Vagina (tissue), 2 donors: Measurements from ENCODE around the gene HMGXB3.

ENCODE experiments used
- CTCF ChIP-seq, 3 experiments: fragments of 450-650 bp in 2 of 3; fragments of 200-600 bp in 1 of 3; sonication (generic) in 1 of 3; IDR thresholded peaks; one replicate each; pipeline ENCODE4 v1.5.1; 2017 to 2019; ENCODE audit warnings: antibody characterized with exemption in 3 of 3, mild to moderate bottlenecking in 2 of 3, moderate library complexity in 2 of 3
- POLR2A ChIP-seq, 2 donors: fragments of 450-650 bp; IDR thresholded peaks; one replicate each; pipeline ENCODE4 v1.6.1; 2017; ENCODE audit warnings: antibody characterized with exemption in 2 of 2, mild to moderate bottlenecking in 2 of 2, moderate library complexity in 2 of 2

DNA sequence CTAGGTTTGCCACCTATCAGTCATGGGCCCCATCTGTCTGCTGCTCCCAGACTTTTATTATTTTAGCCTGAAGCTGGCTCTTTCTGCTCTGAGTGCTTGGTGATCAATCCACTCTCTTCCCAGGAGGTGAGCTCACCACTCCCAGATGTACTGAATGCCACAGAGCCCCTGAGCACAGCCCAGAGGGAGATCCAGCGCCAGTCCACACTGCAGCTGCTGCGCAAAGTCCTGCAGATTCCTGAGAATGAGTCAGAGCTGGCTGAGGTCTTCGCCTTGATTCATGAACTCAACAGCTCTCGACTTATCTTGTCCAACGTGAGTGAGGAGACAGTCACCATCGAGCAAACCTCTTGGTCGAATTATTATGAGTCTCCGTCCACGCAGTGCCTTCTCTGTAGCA is 36.0 kb downstream of the HMGXB3 start:
- no peak for TF ChIP-seq CTCF (IDR thresholded peaks at IDR 0.05)
- TF ChIP-seq POLR2A (IDR thresholded peaks at IDR 0.05) = no peak
